Measurements from ENCODE around the gene ATP2C1. TPM values are rescaled to one million over a fixed set of nuclear protein-coding genes. Genes with fewer than 3 reads are reported as not detected.
"Not testable (repeated sequence)": the region's sequence is repeated elsewhere in the genome, so short reads cannot be mapped to it uniquely, and the experiment has no call there.

ATP2C1 gene
- total RNA-seq, 1 donor from 2014 or later = 66.1 TPM

DNA sequence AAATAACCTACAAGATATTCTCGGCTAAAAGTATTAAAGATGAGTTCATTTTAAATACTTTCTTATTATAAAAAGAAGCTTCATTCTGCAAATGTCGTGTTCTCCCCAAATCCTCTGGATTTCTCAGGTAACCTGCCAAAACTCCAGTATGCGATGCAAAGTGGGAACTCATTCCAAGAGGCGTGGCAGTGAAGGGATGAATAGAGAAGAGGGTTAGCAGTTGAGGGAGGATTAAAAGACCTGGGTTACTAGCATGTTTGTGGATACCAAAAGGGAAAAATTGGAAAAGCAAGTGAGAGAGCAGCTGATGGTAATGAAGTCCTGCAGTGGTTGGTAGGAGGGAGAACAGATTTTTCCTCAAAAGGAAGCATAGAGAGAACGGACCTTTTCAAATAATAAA lies 61.6 kb downstream of the ATP2C1 start:
- H3K4me1 Mint-ChIP-seq (ENCODE audit: low read depth) = no peaks in the 10 kb centered on the region
- no peaks in the 10 kb centered on the region for H3K27me3 Mint-ChIP-seq (ENCODE audit: insufficient read depth)
- H3K4me3 Mint-ChIP-seq = no peak overlapping the region
- peaks cover 29% of the 10 kb centered on the region for H3K36me3 Mint-ChIP-seq (ENCODE audit: low read depth)
- intact Hi-C loops (cut with micrococcal nuclease) = no loop called here
- no peak for DNase-seq (ENCODE audit: low spot score)
- H3K9me3 Mint-ChIP-seq = no peaks in the 10 kb centered on the region
- no peak overlapping the region for H3K27ac Mint-ChIP-seq

- H3K4me1 Mint-ChIP-seq (ENCODE audit: low read depth) = no peaks in the 10 kb centered on the region
- no peak overlapping the region for H3K27ac Mint-ChIP-seq
- intact Hi-C loops (cut with micrococcal nuclease) = no loop called here
- no peak overlapping the region for H3K4me3 Mint-ChIP-seq
- DNase-seq (ENCODE audit: low spot score) = no peak
- no peaks in the 10 kb centered on the region for H3K9me3 Mint-ChIP-seq
- H3K27me3 Mint-ChIP-seq (ENCODE audit: insufficient read depth) = no peaks in the 10 kb centered on the region
- peaks cover 33% of the 10 kb centered on the region for H3K36me3 Mint-ChIP-seq (ENCODE audit: low read depth)
Observed at GRCh38 chr3:130956281-130956680, 62.4 kb downstream of the ATP2C1 start.

GRCh38 chr3:130956721-130957120 lies 62.8 kb downstream of the ATP2C1 start:
- intact Hi-C loops (cut with micrococcal nuclease) = no loop called here
- no peak for DNase-seq (ENCODE audit: low spot score)
- H3K4me3 Mint-ChIP-seq = no peak overlapping the region
- no peaks in the 10 kb centered on the region for H3K4me1 Mint-ChIP-seq (ENCODE audit: low read depth)
- H3K36me3 Mint-ChIP-seq (ENCODE audit: low read depth) = peaks cover 33% of the 10 kb centered on the region
- no peak overlapping the region for H3K27ac Mint-ChIP-seq
- H3K27me3 Mint-ChIP-seq (ENCODE audit: insufficient read depth) = no peaks in the 10 kb centered on the region
- H3K9me3 Mint-ChIP-seq = no peaks in the 10 kb centered on the region

- H3K27ac Mint-ChIP-seq = no peak overlapping the region
- no peaks in the 10 kb centered on the region for H3K27me3 Mint-ChIP-seq (ENCODE audit: insufficient read depth)
- no peaks in the 10 kb centered on the region for H3K9me3 Mint-ChIP-seq
- no peak overlapping the region for H3K4me3 Mint-ChIP-seq
- no peak for DNase-seq (ENCODE audit: low spot score)
- H3K36me3 Mint-ChIP-seq (ENCODE audit: low read depth) = peaks cover 33% of the 10 kb centered on the region
- intact Hi-C loops (cut with micrococcal nuclease) = no loop called here
- no peaks in the 10 kb centered on the region for H3K4me1 Mint-ChIP-seq (ENCODE audit: low read depth)
Observed at GRCh38 chr3:130960139-130960795, 66.4 kb downstream of the ATP2C1 start.

DNA sequence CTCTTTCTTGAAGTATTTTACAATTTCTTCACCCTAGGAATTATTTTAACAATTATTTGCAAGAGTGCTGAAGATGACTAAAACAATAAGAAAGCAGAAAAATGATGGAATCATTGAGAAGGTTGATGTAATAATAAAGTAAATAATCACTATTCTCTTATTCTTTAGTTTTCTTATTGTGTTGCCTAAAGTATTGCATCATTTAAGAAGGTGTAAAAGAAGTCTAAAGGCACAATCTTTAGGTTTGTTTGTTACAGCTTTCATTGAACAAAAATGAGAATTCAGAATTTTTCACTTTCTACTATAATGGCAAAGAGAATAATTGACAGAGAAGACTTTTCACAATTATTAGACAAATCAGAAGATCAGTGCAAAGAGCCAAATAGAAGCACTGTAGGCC lies 67.6 kb downstream of the ATP2C1 start:
- no peak for DNase-seq (ENCODE audit: low spot score)
- Mint-ChIP-seq H3K4me1 (ENCODE audit: low read depth) (no peaks in the 10 kb centered on the region), H3K36me3 (ENCODE audit: low read depth) (peaks cover 33% of the 10 kb centered on the region), H3K27me3 (ENCODE audit: insufficient read depth) (no peaks in the 10 kb centered on the region), H3K9me3 (no peaks in the 10 kb centered on the region), H3K27ac (no peak overlapping the region), H3K4me3 (no peak overlapping the region)
- intact Hi-C loops (cut with micrococcal nuclease) = no loop called here

- DNase-seq (ENCODE audit: low spot score) = no peak
- no peak overlapping the region for H3K4me3 Mint-ChIP-seq
- H3K9me3 Mint-ChIP-seq = no peaks in the 10 kb centered on the region
- H3K36me3 Mint-ChIP-seq (ENCODE audit: low read depth) = peaks cover 44% of the 10 kb centered on the region
- H3K4me1 Mint-ChIP-seq (ENCODE audit: low read depth) = no peaks in the 10 kb centered on the region
- intact Hi-C loops (cut with micrococcal nuclease) = no loop called here
- no peaks in the 10 kb centered on the region for H3K27me3 Mint-ChIP-seq (ENCODE audit: insufficient read depth)
- no peak overlapping the region for H3K27ac Mint-ChIP-seq
Observed at GRCh38 chr3:130963444-130963843, 69.6 kb downstream of the ATP2C1 start.

DNA sequence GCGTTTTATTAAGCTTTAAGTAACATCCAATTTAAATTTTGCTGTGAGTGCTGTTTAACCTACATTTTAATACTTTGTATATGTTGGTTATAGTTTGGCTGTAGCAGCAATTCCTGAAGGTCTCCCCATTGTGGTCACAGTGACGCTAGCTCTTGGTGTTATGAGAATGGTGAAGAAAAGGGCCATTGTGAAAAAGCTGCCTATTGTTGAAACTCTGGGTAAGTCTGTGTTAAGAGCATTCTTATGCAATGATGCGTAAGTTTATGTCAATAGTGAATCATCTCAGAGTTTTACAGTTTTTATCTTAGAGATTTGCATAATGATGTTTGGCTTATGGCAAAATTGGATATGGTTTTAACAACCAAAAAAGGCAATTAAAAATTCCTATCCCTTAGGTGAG lies 70.0 kb downstream of the ATP2C1 start:
- no peak overlapping the region for H3K27ac Mint-ChIP-seq
- intact Hi-C loops (cut with micrococcal nuclease) = no loop called here
- no peak overlapping the region for H3K4me3 Mint-ChIP-seq
- H3K36me3 Mint-ChIP-seq (ENCODE audit: low read depth) = peaks cover 44% of the 10 kb centered on the region
- no peak for DNase-seq (ENCODE audit: low spot score)
- no peaks in the 10 kb centered on the region for H3K4me1 Mint-ChIP-seq (ENCODE audit: low read depth)
- H3K27me3 Mint-ChIP-seq (ENCODE audit: insufficient read depth) = no peaks in the 10 kb centered on the region
- H3K9me3 Mint-ChIP-seq = no peaks in the 10 kb centered on the region

- no peak overlapping the region for H3K4me3 Mint-ChIP-seq
- DNase-seq (ENCODE audit: low spot score) = no peak
- intact Hi-C loops (cut with micrococcal nuclease) = no loop called here
- H3K4me1 Mint-ChIP-seq (ENCODE audit: low read depth) = peaks cover 14% of the 10 kb centered on the region
- H3K9me3 Mint-ChIP-seq = no peaks in the 10 kb centered on the region
- peaks cover 32% of the 10 kb centered on the region for H3K36me3 Mint-ChIP-seq (ENCODE audit: low read depth)
- H3K27ac Mint-ChIP-seq = no peak overlapping the region
- H3K27me3 Mint-ChIP-seq (ENCODE audit: insufficient read depth) = no peaks in the 10 kb centered on the region
Observed at GRCh38 chr3:130967281-130967680, 73.4 kb downstream of the ATP2C1 start.

DNA sequence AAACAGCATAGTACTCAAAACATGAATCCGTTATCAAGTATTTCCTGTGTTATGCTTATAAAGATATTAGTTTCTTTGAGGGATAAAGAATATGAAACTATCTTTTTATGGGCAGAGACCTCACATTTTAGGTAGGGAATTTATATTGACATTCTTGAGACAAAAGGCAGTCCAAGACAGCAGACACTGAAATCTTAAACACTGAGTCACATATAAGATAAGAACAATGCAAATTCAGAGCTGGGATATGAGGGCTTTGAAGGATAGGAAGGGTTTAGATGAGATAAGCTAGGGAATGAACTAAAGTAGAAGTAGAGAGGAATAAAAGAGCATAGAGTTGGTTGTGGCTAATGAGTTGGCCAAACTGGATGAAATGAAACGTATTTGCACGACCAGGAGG lies 74.3 kb downstream of the ATP2C1 start:
- Mint-ChIP-seq H3K4me3 (no peak overlapping the region), H3K9me3 (no peaks in the 10 kb centered on the region), H3K27ac (no peak overlapping the region), H3K27me3 (ENCODE audit: insufficient read depth) (no peaks in the 10 kb centered on the region), H3K36me3 (ENCODE audit: low read depth) (peaks cover 39% of the 10 kb centered on the region), H3K4me1 (ENCODE audit: low read depth) (peaks cover 14% of the 10 kb centered on the region)
- no peak for DNase-seq (ENCODE audit: low spot score)
- intact Hi-C loops (cut with micrococcal nuclease) = no loop called here

DNA sequence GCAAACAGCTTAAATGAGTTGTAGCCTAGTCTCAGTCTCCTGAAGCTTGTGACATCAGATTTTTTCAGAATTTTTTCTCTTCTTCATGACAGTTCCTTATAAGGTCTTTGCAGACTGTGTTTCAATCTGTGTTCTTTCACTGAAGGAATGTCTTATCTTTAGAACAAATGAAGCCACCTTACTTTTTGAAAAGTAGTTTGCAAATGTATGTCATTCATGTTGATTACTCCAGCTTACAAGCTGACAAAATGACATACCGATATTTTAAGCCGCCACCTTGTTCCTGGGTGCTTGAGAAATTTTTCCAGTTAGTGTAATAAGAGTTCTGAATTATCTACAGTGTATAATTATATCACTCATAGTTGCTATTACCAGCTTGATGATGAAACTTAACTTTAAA lies 75.7 kb downstream of the ATP2C1 start:
- H3K27ac Mint-ChIP-seq = no peak overlapping the region
- intact Hi-C loops (cut with micrococcal nuclease) = no loop called here
- no peaks in the 10 kb centered on the region for H3K9me3 Mint-ChIP-seq
- no peak for DNase-seq (ENCODE audit: low spot score)
- peaks cover 14% of the 10 kb centered on the region for H3K4me1 Mint-ChIP-seq (ENCODE audit: low read depth)
- H3K4me3 Mint-ChIP-seq = no peak overlapping the region
- no peaks in the 10 kb centered on the region for H3K27me3 Mint-ChIP-seq (ENCODE audit: insufficient read depth)
- peaks cover 38% of the 10 kb centered on the region for H3K36me3 Mint-ChIP-seq (ENCODE audit: low read depth)

DNA sequence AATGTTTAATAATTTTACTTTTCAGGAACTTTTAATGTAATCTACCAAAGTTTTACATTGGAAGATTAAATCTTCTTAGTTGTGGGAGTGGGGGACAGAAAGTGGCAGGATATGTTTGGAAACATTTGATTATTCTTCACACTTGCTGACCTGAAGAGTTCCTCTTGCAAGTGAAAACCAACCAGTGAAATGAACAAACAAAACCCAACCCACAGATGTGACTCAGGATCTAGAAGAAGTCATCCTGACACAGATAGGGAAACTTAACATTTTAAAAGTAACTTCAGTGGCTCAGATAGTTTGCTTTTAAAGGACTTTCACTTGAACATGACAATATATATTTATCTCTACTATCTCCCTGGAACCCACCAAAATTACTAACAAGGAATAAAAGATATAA lies 77.3 kb downstream of the ATP2C1 start:
- Mint-ChIP-seq H3K4me1 (ENCODE audit: low read depth) (peaks cover 14% of the 10 kb centered on the region), H3K4me3 (no peak overlapping the region), H3K27ac (peak overlapping the region; percentile 14), H3K9me3 (no peaks in the 10 kb centered on the region), H3K36me3 (ENCODE audit: low read depth) (peaks cover 40% of the 10 kb centered on the region), H3K27me3 (ENCODE audit: insufficient read depth) (no peaks in the 10 kb centered on the region)
- intact Hi-C loops (cut with micrococcal nuclease) = no loop called here
- DNase-seq (ENCODE audit: low spot score) = no peak

DNA sequence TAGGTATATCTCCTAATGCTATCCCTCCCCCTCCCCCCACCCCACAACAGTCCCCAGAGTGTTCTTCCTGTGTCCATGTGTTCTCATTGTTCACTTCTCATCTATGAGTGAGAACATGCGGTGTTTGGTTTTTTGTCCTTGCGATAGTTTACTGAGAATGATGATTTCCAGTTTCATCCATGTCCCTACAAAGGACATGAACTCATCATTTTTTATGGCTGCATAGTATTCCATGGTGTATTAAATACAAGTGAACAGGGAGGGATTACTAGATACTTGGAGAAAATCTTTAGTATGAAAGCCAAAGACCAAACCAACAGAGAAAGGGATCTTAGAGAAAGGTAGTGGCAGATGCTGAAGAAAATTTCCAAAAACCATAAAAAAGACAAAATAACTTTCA lies 78.7 kb downstream of the ATP2C1 start:
- peaks cover 14% of the 10 kb centered on the region for H3K4me1 Mint-ChIP-seq (ENCODE audit: low read depth)
- DNase-seq (ENCODE audit: low spot score); H3K9me3 Mint-ChIP-seq; intact Hi-C loops (cut with micrococcal nuclease); H3K27ac Mint-ChIP-seq; H3K4me3 Mint-ChIP-seq; H3K27me3 Mint-ChIP-seq (ENCODE audit: insufficient read depth): not testable (repeated sequence)
- H3K36me3 Mint-ChIP-seq (ENCODE audit: low read depth) = peaks cover 34% of the 10 kb centered on the region

DNA sequence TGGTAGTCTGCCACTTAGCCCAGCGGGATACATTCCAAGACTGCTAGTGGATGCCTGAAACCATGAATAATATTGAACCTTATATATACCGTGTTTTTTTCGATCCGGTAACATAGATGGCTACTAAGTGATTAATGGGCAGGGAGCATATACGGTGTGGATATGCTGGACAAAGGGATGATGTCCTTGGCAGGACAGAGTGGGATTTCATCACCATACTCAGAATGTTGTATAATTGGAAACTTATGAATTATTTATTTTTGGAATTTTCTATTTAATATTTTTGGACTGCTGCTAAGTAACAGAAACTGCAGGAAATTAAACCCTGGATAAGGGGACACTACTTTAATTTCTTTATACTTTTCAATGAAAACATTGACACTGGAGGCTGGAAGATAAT lies 79.5 kb downstream of the ATP2C1 start:
- intact Hi-C loops (cut with micrococcal nuclease) = no loop called here
- Mint-ChIP-seq H3K27ac (no peak overlapping the region), H3K4me3 (no peak overlapping the region), H3K4me1 (ENCODE audit: low read depth) (peaks cover 14% of the 10 kb centered on the region), H3K9me3 (no peaks in the 10 kb centered on the region), H3K36me3 (ENCODE audit: low read depth) (peaks cover 30% of the 10 kb centered on the region), H3K27me3 (ENCODE audit: insufficient read depth) (no peaks in the 10 kb centered on the region)
- DNase-seq (ENCODE audit: low spot score) = no peak

DNA sequence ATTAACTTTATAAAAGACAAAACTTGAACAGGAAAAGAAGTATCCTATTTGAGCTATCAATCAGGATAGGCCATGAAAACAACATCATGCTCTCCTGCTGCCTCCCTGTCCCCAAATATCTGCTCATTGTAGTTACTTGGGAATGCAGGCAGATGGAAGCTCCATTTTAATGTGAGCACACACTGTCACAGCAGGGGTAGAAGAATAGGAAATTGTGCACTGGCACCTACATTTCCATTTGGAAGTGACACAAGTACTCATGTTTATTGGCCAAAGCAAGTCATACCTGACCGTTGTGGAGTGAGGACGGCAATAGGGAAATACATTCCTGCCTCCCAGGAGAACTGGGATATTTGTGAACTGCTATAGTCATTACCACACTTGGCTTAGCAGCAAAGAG lies 80.3 kb downstream of the ATP2C1 start:
- no peak overlapping the region for H3K27ac Mint-ChIP-seq
- intact Hi-C loops (cut with micrococcal nuclease) = no loop called here
- H3K27me3 Mint-ChIP-seq (ENCODE audit: insufficient read depth) = no peaks in the 10 kb centered on the region
- peaks cover 33% of the 10 kb centered on the region for H3K36me3 Mint-ChIP-seq (ENCODE audit: low read depth)
- no peaks in the 10 kb centered on the region for H3K9me3 Mint-ChIP-seq
- H3K4me1 Mint-ChIP-seq (ENCODE audit: low read depth) = peaks cover 14% of the 10 kb centered on the region
- DNase-seq (ENCODE audit: low spot score) = no peak
- no peak overlapping the region for H3K4me3 Mint-ChIP-seq

Measured in activated T-helper 1 cell treated with anti-CD3 and anti-CD28 coated beads, Interleukin-12 subunit alpha, Interleukin-12 subunit beta, Interleukin-2, Interleukin-4 antibody, amounts not matched to agents 30 ng/mL and 10 ng/mL and 1 ng/mL, durations not matched to agents 14 hours and 24 hours and 36 hours (primary cell).